ENCODE results near the gene ERH.

Gene ERH

GRCh38 chr14:69358966-69359365 is 39.1 kb downstream of the ERH start:
- Histone ChIP-seq H3K9me3 (ENCODE audit: severe bottlenecking) (no peaks in the 10 kb centered on the region), H3K27me3 (ENCODE audit: insufficient read depth, low read depth, severe bottlenecking) (no peaks in the 10 kb centered on the region), H3K4me3 (ENCODE audit: low read depth, low read length) (no peak overlapping the region), H3K36me3 (no peaks in the 10 kb centered on the region), H3K27ac (no peak overlapping the region)
- no peak for TF ChIP-seq CTCF (IDR thresholded peaks at IDR 0.05; ENCODE audit: low read depth, low read length)
- no peak for DNase-seq

- TF ChIP-seq CTCF (IDR thresholded peaks at IDR 0.05; ENCODE audit: low read depth, low read length), result no peak
- Histone ChIP-seq H3K27me3 (ENCODE audit: insufficient read depth, low read depth, severe bottlenecking) (no peaks in the 10 kb centered on the region), H3K36me3 (no peaks in the 10 kb centered on the region), H3K9me3 (ENCODE audit: severe bottlenecking) (no peaks in the 10 kb centered on the region), H3K27ac (no peak overlapping the region), H3K4me3 (ENCODE audit: low read depth, low read length) (no peak overlapping the region)
- DNase-seq, result no peak
Observed at GRCh38 chr14:69358233-69358963, 39.7 kb downstream of the ERH start.

GRCh38 chr14:69357544-69358200 is 40.4 kb downstream of the ERH start:
- H3K9me3 ChIP-seq (ENCODE audit: severe bottlenecking), result no peaks in the 10 kb centered on the region
- no peak for DNase-seq
- no peak overlapping the region for H3K27ac ChIP-seq
- no peaks in the 10 kb centered on the region for H3K36me3 ChIP-seq
- no peaks in the 10 kb centered on the region for H3K27me3 ChIP-seq (ENCODE audit: insufficient read depth, low read depth, severe bottlenecking)
- no peak overlapping the region for H3K4me3 ChIP-seq (ENCODE audit: low read depth, low read length)
- no peak for TF ChIP-seq CTCF (IDR thresholded peaks at IDR 0.05; ENCODE audit: low read depth, low read length)

DNA sequence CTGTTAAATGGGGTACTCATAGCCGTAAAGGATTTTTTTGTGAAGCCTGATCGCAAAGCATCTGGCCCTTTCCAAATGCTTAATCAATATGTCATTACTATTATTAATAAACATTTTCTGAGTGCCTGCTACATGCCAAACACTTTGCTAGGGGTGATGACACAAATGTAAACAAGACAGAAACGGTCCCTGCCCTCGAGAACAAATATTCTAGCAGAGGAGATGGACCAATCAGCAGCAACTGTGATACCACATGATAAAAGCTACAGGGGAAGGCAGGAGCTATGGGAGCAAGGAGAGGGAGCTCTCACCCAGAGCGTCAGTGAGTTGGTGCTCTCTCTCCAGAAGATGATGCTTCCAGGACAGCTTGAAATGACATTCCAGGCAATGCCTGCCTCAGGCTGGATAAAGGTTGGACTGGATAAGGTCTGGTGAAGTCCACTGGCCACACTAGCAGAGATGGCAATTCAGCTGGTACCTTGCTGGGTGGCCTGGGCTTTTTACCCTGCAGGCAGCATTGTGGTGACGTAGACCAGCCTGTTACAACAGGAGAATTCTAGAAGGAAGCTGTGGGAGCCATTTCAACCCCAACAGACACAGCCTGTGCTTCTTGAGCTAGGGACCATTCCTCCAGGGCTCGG is 41.1 kb downstream of the ERH start:
- Histone ChIP-seq H3K27ac (no peak overlapping the region), H3K36me3 (no peaks in the 10 kb centered on the region), H3K4me3 (ENCODE audit: low read depth, low read length) (no peak overlapping the region), H3K27me3 (ENCODE audit: insufficient read depth, low read depth, severe bottlenecking) (no peaks in the 10 kb centered on the region), H3K9me3 (ENCODE audit: severe bottlenecking) (no peaks in the 10 kb centered on the region)
- no peak for TF ChIP-seq CTCF (IDR thresholded peaks at IDR 0.05; ENCODE audit: low read depth, low read length)
- no peak for DNase-seq

GRCh38 chr14:69355607-69356281 is 42.4 kb downstream of the ERH start:
- Histone ChIP-seq H3K36me3 (no peaks in the 10 kb centered on the region), H3K27ac (no peak overlapping the region), H3K9me3 (ENCODE audit: severe bottlenecking) (no peaks in the 10 kb centered on the region), H3K27me3 (ENCODE audit: insufficient read depth, low read depth, severe bottlenecking) (no peaks in the 10 kb centered on the region), H3K4me3 (ENCODE audit: low read depth, low read length) (no peak overlapping the region)
- peak; percentile 29 for DNase-seq
- no peak for TF ChIP-seq CTCF (IDR thresholded peaks at IDR 0.05; ENCODE audit: low read depth, low read length)
